Skeletal muscle tissue (tissue), 4 donors: ENCODE results near the gene KRTAP5-4. TPM values are rescaled to one million over a fixed set of nuclear protein-coding genes. Genes with fewer than 3 reads are reported as not detected.
A peak's percentile ranks its signal among the peaks of the same experiment; 100 is the strongest.

Experiments
- H3K27ac ChIP-seq: one replicate; pipeline ENCODE4 v1.7.0; 2013; ENCODE audit warnings: mild to moderate bottlenecking, low read depth, low read length, inconsistent platforms
- H3K27me3 ChIP-seq, 3 donors: one replicate each; pipeline ENCODE4 v1.7.0; 2013; ENCODE audit warnings: low read length in 3 of 3; ENCODE audit not compliant: control insufficient read depth in 3 of 3, insufficient read depth in 3 of 3
- H3K36me3 ChIP-seq, 3 donors: one replicate each; pipeline ENCODE4 v1.7.0; 2013; ENCODE audit warnings: low read length in 3 of 3; ENCODE audit not compliant: control insufficient read depth in 3 of 3, insufficient read depth in 3 of 3
- H3K4me1 ChIP-seq, 3 donors: one replicate each; pipeline ENCODE4 v1.7.0; 2013; ENCODE audit warnings: low read length in 3 of 3, mild to moderate bottlenecking in 3 of 3; ENCODE audit not compliant: control insufficient read depth in 3 of 3, insufficient read depth in 3 of 3
- H3K4me3 ChIP-seq, 3 donors: one replicate each; pipeline ENCODE4 v1.7.0; 2013; ENCODE audit warnings: low read length in 3 of 3
- H3K9ac ChIP-seq, 3 donors: one replicate each; pipeline ENCODE4 v1.7.0; 2013; ENCODE audit warnings: low read length in 3 of 3, mild to moderate bottlenecking in 3 of 3, moderate library complexity in 2 of 3, low read depth in 1 of 3
- H3K9me3 ChIP-seq, 3 donors: one replicate each; pipeline ENCODE4 v1.7.0; 2013; ENCODE audit warnings: low read length in 3 of 3; ENCODE audit not compliant: control insufficient read depth in 3 of 3
- total RNA-seq: library from RNA; depleted of rRNA; stranded (reverse); fragments of >200 nt; gene quantifications from one replicate; pipeline ENCODE4 v1.2.3, GENCODE V29; 2014
- donor health status: Osteomylitis.

The KRTAP5-4 gene
- total RNA-seq, 1 donor from 2014 or later, result not detected

GRCh38 chr11:1639666-1640065, 17.7 kb upstream of the KRTAP5-4 start:
- no peaks in the 10 kb centered on the region for H3K9me3 ChIP-seq
- peak overlapping the region in 1 of 3 donors; percentile 16 for H3K9ac ChIP-seq
- H3K4me1 ChIP-seq, result peaks cover 0 to 9% (median 0%) of the 10 kb centered on the region in 3 donors
- no peak overlapping the region for H3K4me3 ChIP-seq
- H3K27ac ChIP-seq, result no peak overlapping the region
- H3K27me3 ChIP-seq, result peaks cover 14 to 26% (median 22%) of the 10 kb centered on the region in 3 donors
- no peaks in the 10 kb centered on the region for H3K36me3 ChIP-seq

GRCh38 chr11:1639102-1639620, 17.2 kb upstream of the KRTAP5-4 start:
- Histone ChIP-seq H3K4me3 (no peak overlapping the region), H3K9me3 (no peaks in the 10 kb centered on the region), H3K9ac (no peak overlapping the region), H3K27me3 (peaks cover 14 to 26% (median 20%) of the 10 kb centered on the region in 3 donors), H3K36me3 (no peaks in the 10 kb centered on the region), H3K27ac (no peak overlapping the region), H3K4me1 (peaks cover 0 to 9% (median 0%) of the 10 kb centered on the region in 3 donors)

GRCh38 chr11:1638344-1638743, 16.4 kb upstream of the KRTAP5-4 start:
- Histone ChIP-seq H3K27ac (no peak overlapping the region), H3K9me3 (no peaks in the 10 kb centered on the region), H3K36me3 (no peaks in the 10 kb centered on the region), H3K27me3 (peaks cover 14 to 28% (median 25%) of the 10 kb centered on the region in 3 donors), H3K4me1 (peaks cover 0 to 9% (median 0%) of the 10 kb centered on the region in 3 donors), H3K9ac (no peak overlapping the region), H3K4me3 (no peak overlapping the region)

GRCh38 chr11:1637628-1638027, 15.7 kb upstream of the KRTAP5-4 start:
- Histone ChIP-seq H3K27ac (no peak overlapping the region), H3K9me3 (no peaks in the 10 kb centered on the region), H3K4me1 (peaks cover 0 to 9% (median 0%) of the 10 kb centered on the region in 3 donors), H3K27me3 (peaks cover 15 to 27% (median 27%) of the 10 kb centered on the region in 3 donors), H3K36me3 (no peaks in the 10 kb centered on the region), H3K4me3 (no peak overlapping the region), H3K9ac (no peak overlapping the region)

DNA sequence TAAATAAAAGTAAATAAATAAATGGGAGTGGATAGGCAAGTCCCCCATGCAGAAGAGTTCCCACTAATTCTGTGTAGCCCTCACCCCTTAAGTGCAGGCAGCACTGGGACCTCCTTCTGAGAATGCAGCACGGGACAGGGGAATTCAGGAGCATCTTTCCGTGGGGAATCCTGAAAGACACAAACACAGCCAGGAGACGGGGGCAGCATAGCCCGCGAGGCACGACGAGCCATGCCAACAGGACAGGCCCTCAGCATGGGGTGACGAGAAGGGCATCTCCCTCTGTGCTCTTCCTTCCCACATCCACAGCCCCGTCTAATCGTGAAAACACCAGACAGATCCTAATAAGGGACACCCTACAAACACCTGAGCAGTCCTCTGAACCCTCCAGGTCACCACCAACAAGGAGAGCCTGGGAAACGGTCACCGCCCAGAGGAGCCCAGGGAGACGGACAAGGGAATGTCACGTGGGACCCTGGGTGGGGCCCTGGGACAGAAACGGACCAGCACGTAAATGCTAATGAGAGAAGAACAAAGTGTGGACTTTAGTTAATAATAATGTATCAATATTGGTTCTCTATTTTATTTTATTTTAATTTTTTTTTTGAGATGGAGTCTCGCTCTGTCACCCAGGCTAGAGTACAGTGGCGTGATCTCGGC, 14.5 kb upstream of the KRTAP5-4 start:
- H3K27me3 ChIP-seq, result peaks cover 25 to 36% (median 32%) of the 10 kb centered on the region in 3 donors

DNA sequence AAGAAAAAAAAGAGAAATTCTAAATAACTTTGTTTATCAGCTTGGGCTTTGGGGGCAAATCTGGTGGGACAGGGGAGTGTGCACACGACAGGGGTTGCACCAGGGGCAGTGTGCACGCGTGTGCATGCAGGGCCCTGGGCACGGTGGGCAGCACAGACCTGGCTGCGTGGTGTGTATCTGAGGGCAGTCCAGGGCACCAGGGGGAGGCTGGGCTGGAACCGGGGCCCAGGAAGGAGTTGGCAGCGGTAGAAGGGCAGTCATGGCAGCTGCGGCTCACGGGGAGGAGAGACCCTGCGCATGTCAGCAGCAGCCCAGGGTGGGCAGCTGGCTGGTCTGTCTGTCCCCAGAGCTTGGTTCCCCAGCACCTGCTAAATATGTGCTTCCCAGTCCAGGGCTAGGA, 11.9 kb upstream of the KRTAP5-4 start:
- H3K9me3 ChIP-seq, result no peaks in the 10 kb centered on the region
- H3K27me3 ChIP-seq, result peaks cover 18 to 38% (median 36%) of the 10 kb centered on the region in 3 donors
- H3K36me3 ChIP-seq, result no peaks in the 10 kb centered on the region

More for the DNA sequence above, 14.5 kb upstream of the KRTAP5-4 start:
- no peak overlapping the region for H3K9ac ChIP-seq
- no peaks in the 10 kb centered on the region for H3K9me3 ChIP-seq
- no peak overlapping the region for H3K27ac ChIP-seq
- H3K4me3 ChIP-seq, result no peak overlapping the region
- H3K36me3 ChIP-seq, result no peaks in the 10 kb centered on the region
- peaks cover 0 to 13% (median 0%) of the 10 kb centered on the region in 3 donors for H3K4me1 ChIP-seq

DNA sequence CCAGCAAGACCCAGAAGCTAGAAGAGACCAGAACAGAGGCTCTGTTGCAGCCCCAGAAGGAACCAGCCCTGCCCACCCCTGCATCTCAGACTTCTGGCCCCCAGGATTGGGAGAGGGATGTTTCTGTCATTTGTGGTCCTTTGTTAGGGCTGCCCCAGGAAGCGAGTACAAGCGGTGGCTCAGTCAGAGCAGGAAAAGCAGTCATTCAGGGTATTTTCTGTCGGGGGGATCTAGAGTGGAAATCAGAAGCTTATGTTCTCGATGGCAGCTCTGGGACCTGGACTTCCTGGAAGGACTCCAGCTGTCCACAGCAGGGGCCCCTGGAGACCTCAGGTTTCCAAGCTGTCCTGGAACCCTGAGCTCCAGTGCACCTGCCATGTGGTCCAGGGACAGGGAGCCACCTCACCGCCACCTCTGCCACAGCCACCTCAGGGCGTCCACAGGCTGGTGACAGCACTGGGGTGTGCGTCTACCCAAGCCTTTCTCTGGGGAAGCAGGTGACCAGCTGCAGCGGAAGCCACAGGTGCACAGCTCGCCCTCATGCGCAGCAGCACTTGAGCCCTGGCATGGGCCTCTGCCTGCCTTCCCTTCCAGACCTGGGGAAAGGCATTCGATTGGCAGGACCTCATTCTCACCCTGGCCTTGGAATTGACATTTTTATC, 10.2 kb upstream of the KRTAP5-4 start:
- Histone ChIP-seq H3K9ac (no peak overlapping the region), H3K27ac (no peak overlapping the region), H3K36me3 (no peaks in the 10 kb centered on the region), H3K4me1 (peaks cover 0 to 4% (median 4%) of the 10 kb centered on the region in 3 donors), H3K9me3 (no peaks in the 10 kb centered on the region), H3K4me3 (no peak overlapping the region), H3K27me3 (peaks cover 25 to 45% (median 43%) of the 10 kb centered on the region in 3 donors)

More for the DNA sequence above, 11.9 kb upstream of the KRTAP5-4 start:
- Histone ChIP-seq H3K9ac (no peak overlapping the region), H3K4me1 (peaks cover 0 to 4% (median 4%) of the 10 kb centered on the region in 3 donors), H3K27ac (no peak overlapping the region), H3K4me3 (no peak overlapping the region)

GRCh38 chr11:1631066-1631568, 9.2 kb upstream of the KRTAP5-4 start:
- H3K36me3 ChIP-seq, result no peaks in the 10 kb centered on the region
- no peak overlapping the region for H3K9ac ChIP-seq
- H3K27ac ChIP-seq, result no peak overlapping the region
- H3K4me3 ChIP-seq, result no peak overlapping the region
- H3K4me1 ChIP-seq, result peaks cover 0 to 4% (median 4%) of the 10 kb centered on the region in 3 donors
- H3K27me3 ChIP-seq, result peaks cover 26 to 45% (median 41%) of the 10 kb centered on the region in 3 donors
- no peaks in the 10 kb centered on the region for H3K9me3 ChIP-seq

DNA sequence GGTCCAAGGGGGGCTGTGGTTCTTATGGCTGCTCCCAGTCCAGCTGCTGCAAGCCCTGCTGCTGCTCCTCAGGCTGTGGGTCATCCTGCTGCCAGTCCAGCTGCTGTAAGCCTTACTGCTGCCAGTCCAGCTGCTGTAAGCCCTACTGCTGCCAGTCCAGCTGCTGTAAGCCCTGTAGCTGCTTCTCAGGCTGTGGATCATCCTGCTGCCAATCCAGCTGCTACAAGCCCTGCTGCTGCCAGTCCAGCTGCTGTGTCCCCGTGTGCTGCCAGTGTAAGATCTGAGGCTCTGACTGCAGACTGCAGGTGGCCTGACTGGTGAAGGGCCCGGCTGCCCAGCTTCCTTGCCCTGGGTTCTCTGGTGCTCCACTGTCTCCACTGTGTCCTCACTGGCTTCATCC, 8.3 kb upstream of the KRTAP5-4 start:
- Histone ChIP-seq H3K27me3 (peaks cover 28 to 47% (median 37%) of the 10 kb centered on the region in 3 donors), H3K9me3 (no peaks in the 10 kb centered on the region), H3K4me1 (peaks cover 0 to 4% (median 4%) of the 10 kb centered on the region in 3 donors), H3K4me3 (no peak overlapping the region), H3K9ac (no peak overlapping the region), H3K27ac (no peak overlapping the region), H3K36me3 (no peaks in the 10 kb centered on the region)
